Suprapubic skin (tissue), 4 donors: ENCODE results near the gene SIK3. TPM values are rescaled to one million over a fixed set of nuclear protein-coding genes. Genes with fewer than 3 reads are reported as not detected.

Source experiments
- DNase-seq, 2 donors: peaks; one replicate each; pipeline ENCODE4 v3.0.0-alpha.2; 2019; ENCODE audit warnings: low spot score in 2 of 2
- H3K27ac ChIP-seq: fragments of 200-600 bp; sonication (generic); one replicate; pipeline ENCODE4 v1.5.1; 2019
- H3K27me3 ChIP-seq: fragments of 200-600 bp; sonication (generic); one replicate; pipeline ENCODE4 v1.5.1; 2019
- H3K36me3 ChIP-seq: fragments of 200-600 bp; sonication (generic); one replicate; pipeline ENCODE4 v1.5.1; 2019
- H3K4me1 ChIP-seq: fragments of 200-600 bp; sonication (generic); one replicate; pipeline ENCODE4 v1.5.1; 2019
- H3K4me3 ChIP-seq: fragments of 200-600 bp; sonication (generic); one replicate; pipeline ENCODE4 v1.5.1; 2019; ENCODE audit warnings: mild to moderate bottlenecking
- H3K9me3 ChIP-seq: fragments of 200-600 bp; sonication (generic); one replicate; pipeline ENCODE4 v1.5.1; 2019
- CTCF ChIP-seq, 2 donors: fragments of 200-600 bp in 1 of 2; fragments of 450-650 bp in 1 of 2; sonication (generic) in 1 of 2; IDR thresholded peaks; one replicate each; pipeline ENCODE4 v1.5.1; 2016 to 2019; ENCODE audit warnings: antibody characterized with exemption in 2 of 2, mild to moderate bottlenecking in 1 of 2, moderate library complexity in 1 of 2
- EP300 ChIP-seq: sonication (generic); formaldehyde crosslinking; IDR thresholded peaks from one replicate; pipeline ENCODE4 v1.6.1; 2017; ENCODE audit warnings: antibody characterized with exemption
- POLR2A ChIP-seq, 2 donors: fragments of 450-650 bp; IDR thresholded peaks; one replicate each; pipeline ENCODE4 v1.6.1; 2017; ENCODE audit warnings: antibody characterized with exemption in 2 of 2, mild to moderate bottlenecking in 2 of 2, moderate library complexity in 2 of 2
- POLR2AphosphoS5 ChIP-seq, 3 donors: sonication (generic); formaldehyde crosslinking; IDR thresholded peaks; one replicate each; pipeline ENCODE4 v1.6.1; 2017; ENCODE audit warnings: antibody characterized with exemption in 3 of 3
- WGBS: methylation state at CpG from one replicate; pipeline ENCODE4 v1.1.5; 2018; 5-methylcytosine and 5-hydroxymethylcytosine counted together
- total RNA-seq, 4 donors: library from RNA; depleted of rRNA; stranded (reverse); fragments of >200 nt; gene quantifications; one replicate each; pipeline ENCODE4 v1.1.0, GENCODE V29; 2016

Gene SIK3
- total RNA-seq, 4 donors from 2014 or later, result 31.6 to 60.8 (median 37.5) TPM

DNA sequence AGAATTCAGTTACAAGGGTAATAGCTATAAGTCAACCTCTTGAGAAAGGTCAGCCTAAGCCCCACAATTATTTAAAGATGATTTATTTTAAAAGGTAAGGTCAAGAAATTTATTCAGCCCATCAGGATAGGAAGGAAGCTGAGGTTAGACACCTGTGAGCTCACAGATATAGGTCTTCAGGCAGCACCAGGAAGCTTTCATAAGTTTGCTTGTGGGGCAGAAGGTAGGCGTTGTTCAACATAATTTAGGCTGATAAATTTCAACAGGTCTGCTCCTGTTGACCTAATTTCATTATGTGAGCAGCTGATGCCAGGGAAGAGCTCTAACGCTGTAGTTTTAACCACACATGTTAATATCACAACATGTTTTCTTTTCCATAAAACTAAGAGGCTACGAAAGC is 142.7 kb downstream of the SIK3 start:
- Histone ChIP-seq H3K4me3 (no peak overlapping the region), H3K27ac (peak overlapping the region; percentile 45), H3K36me3 (peaks cover 9% of the 10 kb centered on the region), H3K27me3 (no peaks in the 10 kb centered on the region), H3K9me3 (no peaks in the 10 kb centered on the region), H3K4me1 (peaks cover 23% of the 10 kb centered on the region)
- TF ChIP-seq CTCF (IDR thresholded peaks at IDR 0.05) (no peak), EP300 (no peak), POLR2AphosphoS5 (IDR thresholded peaks at IDR 0.05) (no peak), POLR2A (IDR thresholded peaks at IDR 0.05) (no peak)
- DNase-seq, result no peak
- 52% methylated on average over 3 of the region's 3 CpGs for WGBS

DNA sequence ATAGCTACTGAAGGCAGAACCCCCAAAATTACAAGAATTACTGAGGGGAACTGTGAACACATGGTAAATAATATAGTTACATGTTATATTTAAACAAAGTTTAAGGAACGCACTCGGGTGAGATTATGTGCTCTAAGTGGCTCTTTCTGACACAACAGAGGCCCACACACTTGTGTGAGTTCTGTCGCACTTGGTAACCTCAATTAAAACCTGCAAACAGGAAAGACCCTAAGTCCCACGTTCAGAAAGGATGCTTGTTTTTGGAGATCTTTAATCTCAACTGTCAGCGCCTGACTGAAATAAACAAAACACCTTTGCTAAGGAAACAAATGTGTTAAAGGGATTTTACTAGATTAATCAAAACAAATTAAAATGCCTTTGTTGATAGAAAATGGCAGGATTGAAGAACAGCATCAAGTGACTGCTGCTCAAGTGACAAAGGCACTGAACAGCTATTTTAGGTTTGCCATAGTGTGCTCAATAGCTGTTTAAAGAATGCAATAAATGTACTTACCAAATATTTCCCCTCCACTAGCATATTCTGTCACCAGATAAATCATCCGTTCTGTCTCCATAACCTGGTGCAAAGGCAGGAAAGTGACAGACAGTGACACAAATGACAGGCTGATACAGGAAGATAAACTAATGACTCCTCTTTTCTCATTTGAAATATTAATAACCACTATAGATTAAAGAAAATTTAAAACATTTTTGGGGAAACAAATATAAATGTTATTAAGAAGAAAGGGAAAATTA is 144.5 kb downstream of the SIK3 start:
- Histone ChIP-seq H3K36me3 (peaks cover 15% of the 10 kb centered on the region), H3K27ac (no peak overlapping the region), H3K9me3 (no peaks in the 10 kb centered on the region), H3K4me3 (no peak overlapping the region), H3K27me3 (no peaks in the 10 kb centered on the region), H3K4me1 (peaks cover 19% of the 10 kb centered on the region)
- TF ChIP-seq POLR2A (IDR thresholded peaks at IDR 0.05) (no peak), CTCF (IDR thresholded peaks at IDR 0.05) (no peak), EP300 (no peak), POLR2AphosphoS5 (IDR thresholded peaks at IDR 0.05) (no peak)
- 88% methylated on average over 6 of the region's 6 CpGs for WGBS
- DNase-seq, result no peak

DNA sequence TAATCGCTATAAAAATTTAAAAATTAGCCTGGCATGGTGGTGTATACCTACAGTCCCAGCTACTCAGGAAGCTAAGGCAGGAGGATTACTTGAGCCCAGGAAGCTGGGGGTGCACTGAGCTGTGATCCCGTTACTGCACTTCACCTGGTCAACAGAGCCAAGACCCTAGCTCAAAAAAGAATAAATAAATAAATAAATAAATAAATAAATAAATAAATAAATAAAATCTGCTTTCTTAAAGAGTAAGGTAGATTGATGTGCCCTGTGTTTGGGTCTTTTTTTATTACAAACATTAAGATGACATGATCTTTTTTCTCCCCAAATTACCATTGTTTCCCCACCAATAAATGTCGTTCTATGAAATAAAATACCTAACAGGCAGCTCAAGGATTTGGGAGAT is 146.5 kb downstream of the SIK3 start:
- Histone ChIP-seq H3K27me3 (no peaks in the 10 kb centered on the region), H3K36me3 (peaks cover 15% of the 10 kb centered on the region), H3K27ac (no peak overlapping the region), H3K4me1 (peaks cover 19% of the 10 kb centered on the region), H3K4me3 (no peak overlapping the region), H3K9me3 (no peaks in the 10 kb centered on the region)
- 94% methylated on average over 3 of the region's 3 CpGs for WGBS
- DNase-seq, result no peak
- no peak for TF ChIP-seq POLR2AphosphoS5 (IDR thresholded peaks at IDR 0.05)

DNA sequence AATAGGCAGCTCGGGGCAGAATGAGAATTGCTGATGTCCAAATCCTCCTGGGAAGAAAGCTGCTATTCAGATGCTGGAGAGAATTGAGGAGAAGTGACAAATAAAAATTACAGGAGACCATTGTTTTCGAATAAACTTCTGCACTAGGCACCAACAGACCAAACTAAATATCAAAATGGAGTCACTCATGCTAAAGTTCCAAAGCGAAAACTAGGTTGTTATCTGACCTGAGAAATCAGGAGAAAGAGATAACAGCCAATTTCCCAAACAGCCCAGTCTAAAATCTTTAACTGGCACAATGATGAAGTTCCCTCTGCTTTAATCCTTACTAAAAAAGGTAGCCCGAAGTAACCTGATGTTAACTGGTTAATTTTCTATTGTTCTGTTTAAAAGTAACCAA is 148.0 kb downstream of the SIK3 start:
- no peaks in the 10 kb centered on the region for H3K27me3 ChIP-seq
- no peaks in the 10 kb centered on the region for H3K9me3 ChIP-seq
- H3K36me3 ChIP-seq, result peaks cover 14% of the 10 kb centered on the region
- WGBS, result 97% methylated on average over 4 of the region's 4 CpGs
- no peak overlapping the region for H3K27ac ChIP-seq
- no peak for DNase-seq
- H3K4me1 ChIP-seq, result peaks cover 5% of the 10 kb centered on the region
- no peak overlapping the region for H3K4me3 ChIP-seq
- no peak for TF ChIP-seq POLR2AphosphoS5 (IDR thresholded peaks at IDR 0.05)
- no peak for TF ChIP-seq EP300
- no peak for TF ChIP-seq POLR2A (IDR thresholded peaks at IDR 0.05)
- TF ChIP-seq CTCF (IDR thresholded peaks at IDR 0.05), result no peak

DNA sequence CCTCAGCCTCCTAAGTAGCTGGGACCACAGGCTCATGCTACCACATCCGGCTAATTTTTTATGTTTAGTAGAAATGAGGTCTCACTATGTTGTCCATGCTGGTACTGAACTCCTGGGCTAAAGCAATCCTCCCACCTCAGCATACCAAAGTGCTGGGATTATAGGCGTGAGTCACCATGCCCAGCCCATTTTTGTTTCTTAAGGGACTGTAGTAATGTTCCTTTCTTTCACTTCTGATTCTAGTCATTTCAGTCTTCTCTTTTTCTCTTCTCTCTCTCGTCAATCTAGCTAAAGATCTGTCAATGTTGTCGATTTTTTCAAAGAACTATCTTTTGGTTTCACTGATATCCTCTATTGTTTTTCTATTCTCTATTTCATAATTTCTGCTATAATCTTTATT is 149.8 kb downstream of the SIK3 start:
- Histone ChIP-seq H3K27ac (no peak overlapping the region), H3K9me3 (no peaks in the 10 kb centered on the region), H3K4me1 (no peaks in the 10 kb centered on the region), H3K27me3 (no peaks in the 10 kb centered on the region), H3K36me3 (peaks cover 11% of the 10 kb centered on the region), H3K4me3 (no peak overlapping the region)
- TF ChIP-seq POLR2A (IDR thresholded peaks at IDR 0.05) (no peak), POLR2AphosphoS5 (IDR thresholded peaks at IDR 0.05) (no peak), EP300 (no peak), CTCF (IDR thresholded peaks at IDR 0.05) (no peak)
- DNase-seq, result no peak
- 72% methylated on average over 4 of the region's 4 CpGs for WGBS
